Esophagus muscularis mucosa (tissue), 4 donors: ENCODE measurements around the gene SAFB2.

Source experiments
- CTCF ChIP-seq, 3 experiments: fragments of 200-600 bp in 2 of 3; fragments of 450-650 bp in 1 of 3; sonication (generic) in 2 of 3; IDR thresholded peaks; one replicate each; pipeline ENCODE4 v1.5.1; 2017 to 2019; ENCODE audit warnings: antibody characterized with exemption in 3 of 3, mild to moderate bottlenecking in 2 of 3, moderate library complexity in 1 of 3
- EP300 ChIP-seq: sonication (generic); formaldehyde crosslinking; IDR thresholded peaks from one replicate; pipeline ENCODE4 v1.6.1; 2017; ENCODE audit warnings: antibody characterized with exemption
- POLR2A ChIP-seq: fragments of 450-650 bp; IDR thresholded peaks from one replicate; pipeline ENCODE4 v1.6.1; 2017; ENCODE audit warnings: antibody characterized with exemption, moderate library complexity, mild to moderate bottlenecking, low read depth
- POLR2AphosphoS5 ChIP-seq, 2 donors: sonication (generic); formaldehyde crosslinking; IDR thresholded peaks; one replicate each; pipeline ENCODE4 v1.6.1; 2017; ENCODE audit warnings: antibody characterized with exemption in 2 of 2

GRCh38 chr19:5563935-5564612, 58.5 kb downstream of the SAFB2 start:
- TF ChIP-seq POLR2A (no peak), EP300 (no peak), CTCF (IDR thresholded peaks at IDR 0.05) (no peak), POLR2AphosphoS5 (IDR thresholded peaks at IDR 0.05) (no peak)
